GM19043 (cell line): ENCODE data around the gene ALOX5AP.

ENCODE experiments used
- ATAC-seq: cut with Tn5 transposase; IDR thresholded peaks from one replicate; pipeline ENCODE4 v1.9.1; 2021; ENCODE audit warnings: low read depth; ENCODE audit not compliant: unreplicated experiment

ALOX5AP gene

GRCh38 chr13:30735025-30735871 lies at the start of gene ALOX5AP:
ALOX5AP (plus strand) TSS chr13:30735543; CDS start chr13:30735606, 63 bp downstream.
- ATAC-seq, result peak; percentile 67

DNA sequence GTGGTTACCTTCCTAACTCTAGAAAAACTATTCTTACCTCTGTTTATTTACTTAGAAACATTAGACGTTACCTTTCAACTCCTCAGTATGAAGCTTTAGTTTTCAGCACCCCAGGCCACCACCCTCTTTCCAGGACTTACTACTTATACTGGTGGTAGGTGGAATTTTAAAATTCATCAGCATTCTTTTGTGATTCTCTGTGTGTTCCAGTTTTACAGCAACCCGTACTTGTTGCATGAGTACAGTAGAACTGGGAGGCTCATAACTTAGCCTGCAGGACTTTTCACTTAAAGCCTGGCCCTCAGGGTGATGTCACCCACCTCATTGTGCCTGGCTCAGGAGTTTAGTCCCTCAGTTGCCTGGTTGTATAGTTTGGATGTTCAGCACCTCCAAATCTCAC lies 49.4 kb upstream of the ALOX5AP start:
- no peak for ATAC-seq

GRCh38 chr13:30687601-30688000 lies 47.7 kb upstream of the ALOX5AP start:
- no peak for ATAC-seq

DNA sequence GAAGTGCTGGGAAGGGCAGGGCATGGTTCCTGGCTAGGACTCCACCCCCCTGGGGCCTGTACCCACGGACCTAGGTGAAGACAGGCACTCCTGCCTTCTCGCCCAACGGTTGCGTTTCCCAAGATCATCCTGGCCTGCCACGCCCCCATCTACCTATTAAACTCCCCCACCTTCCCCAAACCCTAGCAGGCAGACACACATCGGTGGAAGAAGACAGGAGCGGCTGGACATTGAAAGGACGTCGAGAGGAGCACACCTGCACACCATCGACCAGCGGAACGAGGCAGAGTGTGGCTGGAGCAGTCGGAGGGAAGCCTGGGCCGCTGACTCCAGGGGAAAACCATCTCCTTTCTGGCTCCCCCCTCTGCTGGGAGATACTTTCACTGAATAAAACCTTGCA lies 45.6 kb upstream of the ALOX5AP start:
- no peak for ATAC-seq

GRCh38 chr13:30690282-30691188 lies 44.8 kb upstream of the ALOX5AP start:
- ATAC-seq, result peak; percentile 51

- no peak for ATAC-seq
Measured at GRCh38 chr13:30692113-30692512, 43.2 kb upstream of the ALOX5AP start.

DNA sequence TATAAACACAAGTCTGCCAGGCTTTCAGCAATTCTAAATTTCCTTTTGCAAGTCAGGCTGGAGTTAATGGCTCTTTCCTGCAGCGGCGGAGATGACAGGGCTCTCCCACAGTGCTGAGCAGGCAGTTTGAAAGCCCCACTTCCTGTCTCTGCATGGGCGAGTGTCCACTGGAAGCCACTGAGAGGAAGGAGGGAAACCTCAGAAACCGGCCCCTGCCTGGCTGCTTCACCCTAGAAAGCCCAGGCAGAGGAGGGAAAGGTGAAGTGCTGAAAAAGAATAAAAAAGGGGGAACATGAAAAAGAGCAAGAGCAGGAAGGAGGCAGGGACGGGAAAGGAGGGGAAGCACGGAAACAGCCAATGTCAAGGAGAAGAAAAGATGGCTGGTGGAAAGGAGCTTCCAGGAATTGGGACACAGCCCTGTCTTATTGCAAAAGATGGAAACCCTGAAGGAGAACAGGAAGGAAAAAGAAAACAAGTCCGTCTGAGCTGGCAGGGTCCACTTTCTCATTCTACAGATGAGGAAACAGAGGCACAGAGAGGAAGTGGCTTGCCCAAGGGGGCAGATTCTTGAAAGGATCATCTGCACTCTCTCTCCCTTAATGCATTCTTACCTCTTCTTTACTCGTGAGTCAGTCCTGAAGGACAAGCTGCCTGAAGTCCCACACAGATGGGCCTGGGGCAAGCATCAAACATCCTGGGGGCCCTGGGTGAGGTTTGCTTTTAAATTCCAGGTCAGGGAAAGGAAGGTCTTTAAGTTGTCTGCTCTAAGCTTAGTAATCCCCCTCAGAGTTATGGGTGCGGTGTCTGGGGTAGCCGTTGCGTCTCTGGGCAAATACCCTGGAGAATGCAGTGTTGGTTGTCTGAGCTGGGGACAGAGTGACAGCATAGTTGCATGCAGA lies 38.8 kb upstream of the ALOX5AP start:
- peak; percentile 47 for ATAC-seq

DNA sequence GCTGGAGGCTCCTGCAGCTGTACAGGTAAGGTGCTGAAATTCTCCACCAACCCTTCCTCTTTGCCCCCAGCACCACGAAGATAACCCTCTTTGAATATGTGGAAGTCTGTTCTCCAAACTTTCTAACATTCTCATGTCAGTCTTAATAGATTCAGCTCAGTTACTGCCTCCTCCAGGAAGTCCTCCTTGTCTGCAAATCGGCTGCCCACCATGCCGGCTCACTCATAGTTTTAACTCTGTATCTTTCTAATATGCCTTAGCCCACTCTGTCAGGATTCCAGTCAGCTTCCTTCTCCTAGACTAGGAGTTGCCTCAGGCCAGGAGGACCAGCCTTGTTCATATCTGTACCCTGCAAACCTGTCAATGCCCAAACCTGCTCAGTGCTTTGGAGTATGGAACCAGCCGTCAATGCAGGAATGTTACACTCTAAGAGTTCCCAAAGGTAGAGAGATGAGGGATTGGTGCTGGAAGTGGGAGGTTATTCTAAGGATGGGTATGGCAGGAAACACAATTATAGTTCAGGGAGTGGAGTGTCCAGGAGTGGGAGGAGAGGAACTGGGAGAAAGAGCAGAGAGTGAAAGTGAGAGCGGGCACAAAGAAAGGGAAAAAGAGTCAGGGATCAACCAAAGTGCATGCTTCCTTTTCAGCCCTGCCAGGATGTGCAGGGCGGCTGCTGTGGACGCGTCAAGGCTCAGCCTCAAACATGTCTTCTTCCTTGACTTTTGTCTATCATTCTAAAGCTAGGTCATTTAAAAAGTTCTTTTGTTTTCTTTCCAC lies 38.0 kb upstream of the ALOX5AP start:
- ATAC-seq, result no peak

DNA sequence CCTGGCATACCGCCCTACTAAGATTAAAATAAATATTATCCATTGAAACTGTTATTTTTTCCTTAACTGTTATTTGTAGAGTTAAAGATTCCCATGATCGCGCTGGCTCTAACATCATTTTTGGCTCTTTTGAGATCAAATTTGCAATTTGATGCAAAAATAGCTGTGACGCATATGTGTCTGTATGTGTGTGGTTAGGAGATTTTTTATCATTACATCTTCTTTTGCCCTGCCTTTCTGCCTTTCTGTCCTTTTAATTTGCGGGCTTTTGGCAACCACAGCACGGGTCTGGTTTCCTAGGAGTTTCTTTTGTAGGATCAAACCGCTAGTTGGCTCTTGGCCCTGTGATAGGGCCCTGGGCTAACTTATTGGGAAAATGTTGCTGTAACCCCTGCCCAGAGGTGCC lies 37.3 kb upstream of the ALOX5AP start:
- no peak for ATAC-seq

DNA sequence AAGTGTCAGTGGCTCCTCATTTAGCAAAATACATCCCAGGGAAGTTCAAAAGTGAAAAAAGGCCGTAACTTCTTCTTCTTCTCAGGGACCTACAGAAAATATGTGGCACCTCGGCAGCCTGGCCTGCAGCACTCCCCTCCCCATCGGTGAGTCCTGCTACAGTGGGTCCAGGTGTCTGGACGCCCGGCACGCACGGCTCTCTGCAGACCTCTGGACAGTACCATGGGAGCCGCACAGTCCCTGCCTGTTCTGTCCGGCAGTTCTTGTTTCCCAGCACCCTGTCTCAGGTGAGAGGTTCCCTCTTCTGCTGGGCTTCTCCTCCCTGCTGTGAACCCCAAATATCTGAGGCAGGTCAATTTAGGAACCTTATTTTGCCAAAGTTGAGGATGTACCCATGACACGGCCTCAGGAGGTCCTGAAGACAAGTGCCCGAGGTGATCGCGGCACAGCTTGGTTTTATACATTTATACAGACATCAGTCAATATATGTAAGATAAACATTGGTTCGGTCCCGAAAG lies 36.8 kb upstream of the ALOX5AP start:
- no peak for ATAC-seq

DNA sequence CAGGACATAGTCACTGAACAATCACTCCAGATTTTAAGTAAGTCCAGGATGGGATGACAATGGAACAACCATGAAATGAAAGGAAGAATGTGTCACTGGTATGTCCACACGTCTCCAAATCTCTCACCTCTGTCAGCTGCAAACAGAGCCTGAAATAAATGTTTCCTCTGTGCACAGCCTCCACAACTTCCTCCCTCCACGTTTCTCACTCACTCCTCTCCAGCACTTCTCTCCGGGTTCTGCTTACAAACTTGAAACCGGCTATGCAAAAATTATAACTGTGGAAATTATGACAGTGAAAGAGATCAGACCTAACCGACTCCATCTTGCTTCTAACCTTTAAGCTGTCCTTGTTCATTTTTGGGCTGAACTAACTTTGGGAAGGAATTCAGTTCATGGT lies 35.0 kb upstream of the ALOX5AP start:
- no peak for ATAC-seq

DNA sequence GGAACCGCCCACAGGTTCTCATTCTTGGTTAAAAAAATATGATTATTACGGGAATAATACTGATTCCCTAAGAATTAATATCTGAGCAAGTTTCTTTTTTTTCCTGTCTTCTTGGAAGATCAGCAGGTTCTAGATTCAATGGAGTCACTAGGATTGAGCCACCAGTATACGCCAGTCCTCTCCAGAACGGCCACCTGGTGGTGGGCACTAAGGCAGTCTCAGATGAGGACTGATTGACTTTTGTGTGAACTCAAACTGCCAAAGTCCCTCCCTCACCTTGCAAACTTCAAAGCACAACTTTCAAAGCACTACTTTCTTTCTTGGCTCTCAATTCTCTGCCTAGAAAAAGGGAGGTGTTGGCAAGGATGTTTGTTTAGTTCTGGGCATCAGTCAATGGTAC lies 33.3 kb upstream of the ALOX5AP start:
- no peak for ATAC-seq

DNA sequence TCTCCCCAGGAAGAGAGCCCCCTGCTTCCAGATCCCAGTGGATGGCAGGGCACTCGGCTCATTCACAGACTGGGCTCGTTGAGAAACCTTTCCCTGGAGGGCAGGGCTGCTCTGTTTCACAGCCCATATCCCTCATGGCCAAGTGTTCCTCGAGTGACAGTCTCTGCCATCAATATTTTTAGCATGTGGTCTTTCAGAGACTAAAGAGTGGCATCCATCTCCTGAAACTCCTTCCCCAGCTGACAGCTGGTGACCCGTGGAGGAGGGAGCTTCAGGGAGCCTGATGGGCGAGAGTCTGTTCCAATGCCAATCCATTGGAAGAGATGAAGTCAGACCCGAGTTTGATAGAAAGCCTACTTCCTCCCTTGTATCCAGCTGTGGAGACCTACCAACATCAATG lies 30.7 kb upstream of the ALOX5AP start:
- ATAC-seq, result no peak

DNA sequence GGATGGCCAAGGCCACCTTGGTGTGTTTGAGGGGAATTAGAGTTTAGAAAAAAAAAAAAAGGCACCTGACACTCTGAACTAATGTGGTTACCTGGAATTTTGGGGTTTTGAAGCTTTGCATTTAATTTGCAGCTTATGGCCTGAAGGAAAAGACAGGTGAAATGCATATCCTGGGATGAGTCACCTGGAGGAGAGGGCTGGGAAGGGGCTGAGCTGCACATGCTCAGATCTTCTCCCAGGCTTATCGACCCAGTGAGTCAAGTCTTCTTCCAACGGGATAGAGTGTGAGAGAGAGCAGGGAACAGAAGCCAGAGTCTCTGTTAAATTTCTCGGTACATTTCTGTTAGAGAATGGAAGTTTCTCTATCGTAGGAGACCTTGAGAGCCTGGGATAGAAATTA lies 29.7 kb upstream of the ALOX5AP start:
- no peak for ATAC-seq

DNA sequence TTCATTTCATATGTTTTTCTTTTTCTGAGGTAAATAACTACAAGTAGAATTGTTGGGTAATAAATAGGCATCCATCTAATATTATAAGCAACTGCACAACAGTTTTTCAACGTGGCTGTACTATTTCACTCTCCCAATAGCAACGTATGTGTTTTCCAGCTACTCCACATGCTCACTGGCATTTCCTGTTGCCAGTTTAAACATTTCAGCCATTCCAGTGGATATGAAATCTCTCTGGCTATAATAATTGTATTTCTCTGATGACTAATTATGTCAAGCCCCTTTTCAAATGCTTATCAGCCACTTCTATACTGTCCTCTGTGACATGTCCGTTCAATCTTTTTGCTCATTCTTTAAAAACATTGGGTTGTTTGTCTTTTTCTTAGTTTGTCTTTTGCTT lies 26.8 kb upstream of the ALOX5AP start:
- no peak for ATAC-seq

GRCh38 chr13:30710442-30710841 lies 24.9 kb upstream of the ALOX5AP start:
- no peak for ATAC-seq

DNA sequence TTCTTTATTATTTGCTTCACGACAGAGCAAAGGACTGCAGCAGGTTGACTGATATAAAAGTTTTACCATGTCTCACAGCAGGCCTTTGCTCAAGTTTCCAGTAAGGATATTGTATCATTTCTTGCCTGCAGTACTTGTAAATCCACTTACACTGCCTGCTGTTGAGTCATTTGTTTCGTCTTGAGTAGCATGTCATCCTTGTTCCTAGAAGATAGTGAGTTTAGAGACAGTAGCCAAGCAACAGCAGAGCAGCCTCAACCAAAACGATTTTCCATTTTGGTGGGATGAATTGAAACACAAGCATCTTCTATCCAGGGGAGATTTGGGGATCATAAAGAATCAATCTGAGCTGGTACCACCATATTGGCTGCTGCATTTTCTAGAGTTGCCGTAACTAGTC lies 24.0 kb upstream of the ALOX5AP start:
- ATAC-seq, result no peak

GRCh38 chr13:30711837-30712236 lies 23.5 kb upstream of the ALOX5AP start:
- ATAC-seq, result no peak
